AG04450 (cell line): ENCODE data around the gene PEX11B. TPM values are rescaled to one million over a fixed set of nuclear protein-coding genes. Genes with fewer than 3 reads are reported as not detected.

ENCODE experiments used
- CTCF ChIA-PET: fragments of 300-600, 350-600 bp; formaldehyde crosslinking; extraction: SDS; loops from one replicate; lab custom pipeline; 2022; ENCODE audit warnings: antibody characterized with exemption, inconsistent platforms; lab: Charles Lee
- POLR2A ChIA-PET: fragments of 350-600 bp; formaldehyde crosslinking; extraction: SDS; loops from one replicate; lab custom pipeline; 2021; ENCODE audit warnings: antibody characterized with exemption, inconsistent platforms; lab: Yijun Ruan, JAX
- DNase-seq: peaks from one replicate; pipeline ENCODE4 v3.0.0-alpha.2; 2011; ENCODE audit warnings: low read depth, low spot score
- H3K27ac ChIP-seq: one replicate; pipeline ENCODE4 v1.5.1; 2012; ENCODE audit warnings: low read depth, low read length, control low read depth
- H3K27me3 ChIP-seq: one replicate; pipeline ENCODE4 v1.6.0; 2012; ENCODE audit warnings: low read length; ENCODE audit not compliant: control insufficient read depth, insufficient read depth
- H3K4me3 ChIP-seq: 2 replicates; pipeline ENCODE4 v1.5.1; 2011; ENCODE audit warnings: mild to moderate bottlenecking, low read depth, low read length, control low read depth
- H3K9me3 ChIP-seq: 2 replicates; pipeline ENCODE4 v1.5.1; 2012; ENCODE audit warnings: low read length; ENCODE audit not compliant: control insufficient read depth, insufficient read depth
- CTCF ChIP-seq: IDR thresholded peaks from 2 replicates; pipeline ENCODE4 v1.5.1; 2011; ENCODE audit warnings: low read depth, low read length, control low read depth, inconsistent platforms
- polyA plus RNA-seq: library from polyadenylated mRNA; depleted of rRNA; stranded (reverse); fragments of >200 nt; gene quantifications from 2 replicates; pipeline ENCODE4 v1.2.3, GENCODE V29; 2011

The PEX11B gene
- polyA plus RNA-seq, 1 experiment: 51.1 TPM

- no peaks in the 10 kb centered on the region for H3K9me3 ChIP-seq
- ChIA-PET POLR2A (no interaction called here), CTCF (interaction anchor here (0.8 to 4.1 kb wide), 3 partner anchors 25 to 91 kb away, joined by 4 to 27 read pairs (median 11); partner anchors contain the start of gene NUDT17)
- H3K27ac ChIP-seq: no peak overlapping the region
- no peak for TF ChIP-seq CTCF
- no peaks in the 10 kb centered on the region for H3K27me3 ChIP-seq
- DNase-seq: no peak
- H3K4me3 ChIP-seq: no peak overlapping the region
Observed at GRCh38 chr1:145916745-145917144, 1.8 kb downstream of the PEX11B start.

- no peak for TF ChIP-seq CTCF
- POLR2A ChIA-PET: interaction anchor here (0.7 to 1.3 kb wide), 3 partner anchors 10 to 69 kb away, joined by 3 to 4 read pairs (median 4); no protein-coding TSS in a partner anchor
Observed at GRCh38 chr1:145912128-145912641, 6.3 kb downstream of the PEX11B start.

GRCh38 chr1:145908653-145909052 lies 9.9 kb downstream of the PEX11B start:
- no peak for TF ChIP-seq CTCF
- H3K27me3 ChIP-seq: no peaks in the 10 kb centered on the region
- no peak overlapping the region for H3K4me3 ChIP-seq
- H3K9me3 ChIP-seq: no peaks in the 10 kb centered on the region
- no peak overlapping the region for H3K27ac ChIP-seq
- no peak for DNase-seq
- ChIA-PET CTCF (interaction anchor here (1.0 to 6.8 kb wide), 8 partner anchors 10 to 64 kb away, joined by 3 to 133 read pairs (median 14); partner anchors contain the start of genes NUDT17 and PIAS3), POLR2A (interaction anchor here (1.0 to 1.5 kb wide), 2 partner anchors 17 to 63 kb away, joined by 3 to 5 read pairs; partner anchors contain the start of gene NUDT17)

More at GRCh38 chr1:145912128-145912641, 6.3 kb downstream of the PEX11B start:
- Histone ChIP-seq H3K9me3 (no peaks in the 10 kb centered on the region), H3K27me3 (no peaks in the 10 kb centered on the region), H3K27ac (no peak overlapping the region), H3K4me3 (no peak overlapping the region)
- DNase-seq: no peak
- CTCF ChIA-PET: interaction anchor here (5.6 to 6.8 kb wide), 2 partner anchors 21 to 68 kb away, joined by 50 to 133 read pairs; partner anchors contain the start of gene NUDT17

- ChIA-PET POLR2A (interaction anchor here (0.9 kb wide), 1 partner anchor 11 kb away, joined by 7 read pairs; no protein-coding TSS in a partner anchor), CTCF (interaction anchor here (0.7 to 6.8 kb wide), 5 partner anchors 16 to 110 kb away, joined by 3 to 133 read pairs (median 6); partner anchors contain the start of gene NUDT17)
- no peak for TF ChIP-seq CTCF
- no peak for DNase-seq
- Histone ChIP-seq H3K27ac (no peak overlapping the region), H3K27me3 (no peaks in the 10 kb centered on the region), H3K4me3 (no peak overlapping the region), H3K9me3 (no peaks in the 10 kb centered on the region)
Observed at GRCh38 chr1:145906954-145907753, 11.4 kb downstream of the PEX11B start.
